ENCODE results near the gene ARSJ.

ARSJ gene

GRCh38 chr4:113878668-113879067 is 100.8 kb downstream of the ARSJ start:
- no peak for DNase-seq (ENCODE audit: extremely low read depth, low read depth)
- no peak overlapping the region for H3K4me3 ChIP-seq (replicated peaks; ENCODE audit: low read depth, low read length)
- TF ChIP-seq, protein P1, sequence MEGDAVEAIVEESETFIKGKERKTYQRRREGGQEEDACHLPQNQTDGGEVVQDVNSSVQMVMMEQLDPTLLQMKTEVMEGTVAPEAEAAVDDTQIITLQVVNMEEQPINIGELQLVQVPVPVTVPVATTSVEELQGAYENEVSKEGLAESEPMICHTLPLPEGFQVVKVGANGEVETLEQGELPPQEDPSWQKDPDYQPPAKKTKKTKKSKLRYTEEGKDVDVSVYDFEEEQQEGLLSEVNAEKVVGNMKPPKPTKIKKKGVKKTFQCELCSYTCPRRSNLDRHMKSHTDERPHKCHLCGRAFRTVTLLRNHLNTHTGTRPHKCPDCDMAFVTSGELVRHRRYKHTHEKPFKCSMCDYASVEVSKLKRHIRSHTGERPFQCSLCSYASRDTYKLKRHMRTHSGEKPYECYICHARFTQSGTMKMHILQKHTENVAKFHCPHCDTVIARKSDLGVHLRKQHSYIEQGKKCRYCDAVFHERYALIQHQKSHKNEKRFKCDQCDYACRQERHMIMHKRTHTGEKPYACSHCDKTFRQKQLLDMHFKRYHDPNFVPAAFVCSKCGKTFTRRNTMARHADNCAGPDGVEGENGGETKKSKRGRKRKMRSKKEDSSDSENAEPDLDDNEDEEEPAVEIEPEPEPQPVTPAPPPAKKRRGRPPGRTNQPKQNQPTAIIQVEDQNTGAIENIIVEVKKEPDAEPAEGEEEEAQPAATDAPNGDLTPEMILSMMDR (IDR thresholded peaks at IDR 0.05; ENCODE audit: low read depth, low read length, missing control alignments) = peak; percentile 51

DNA sequence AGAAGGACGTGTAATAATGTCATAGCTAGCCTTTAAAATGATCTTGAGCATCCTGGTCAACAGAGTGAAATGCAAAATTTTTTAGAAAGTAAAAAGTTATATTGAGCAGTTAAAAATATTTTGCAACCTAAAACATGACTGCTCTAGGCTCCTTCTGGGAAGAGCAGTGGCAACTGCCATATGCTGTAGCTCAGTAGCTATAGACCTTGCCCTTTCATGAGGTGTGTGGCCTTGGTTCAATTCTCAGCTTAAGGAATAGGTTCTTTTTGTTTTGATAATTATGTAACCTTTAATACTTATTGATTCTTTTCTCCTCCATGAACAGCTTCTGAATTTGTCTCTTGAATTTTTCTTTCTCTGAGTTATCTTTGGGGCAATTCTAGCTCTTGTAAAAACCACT is 105.0 kb downstream of the ARSJ start:
- TF ChIP-seq, protein P1 (IDR thresholded peaks at IDR 0.05; ENCODE audit: low read depth, low read length, missing control alignments) = no peak
- no peak overlapping the region for H3K4me3 ChIP-seq (replicated peaks; ENCODE audit: low read depth, low read length)
- DNase-seq (ENCODE audit: extremely low read depth, low read depth) = no peak

DNA sequence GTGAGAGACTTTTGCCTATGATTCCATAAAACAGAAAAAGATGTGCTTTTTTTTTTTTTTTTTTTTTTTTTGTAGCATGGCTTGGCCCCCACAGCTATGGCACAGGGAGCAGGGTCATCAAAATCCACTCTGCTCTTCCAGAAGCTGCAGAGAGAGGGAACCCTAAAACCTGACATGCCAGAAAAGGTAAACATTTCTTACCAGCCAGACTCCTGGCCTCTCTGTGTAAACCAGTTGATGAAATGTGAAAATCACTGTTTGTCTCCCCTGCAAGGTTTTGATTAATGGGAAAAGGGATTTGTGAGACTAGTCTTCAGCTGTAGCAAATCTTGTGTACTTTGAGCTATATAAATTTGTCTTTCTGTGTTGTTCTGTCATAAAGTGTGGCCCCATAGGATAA is 105.9 kb downstream of the ARSJ start:
- DNase-seq (ENCODE audit: extremely low read depth, low read depth) = no peak
- no peak overlapping the region for H3K4me3 ChIP-seq (replicated peaks; ENCODE audit: low read depth, low read length)
- TF ChIP-seq, protein P1 (IDR thresholded peaks at IDR 0.05; ENCODE audit: low read depth, low read length, missing control alignments) = no peak

GRCh38 chr4:113872426-113873260 is 106.8 kb downstream of the ARSJ start:
- no peak overlapping the region for H3K4me3 ChIP-seq (replicated peaks; ENCODE audit: low read depth, low read length)
- TF ChIP-seq, protein P1 (IDR thresholded peaks at IDR 0.05; ENCODE audit: low read depth, low read length, missing control alignments) = no peak
- no peak for DNase-seq (ENCODE audit: extremely low read depth, low read depth)

GRCh38 chr4:113871080-113871479 is 108.4 kb downstream of the ARSJ start:
- TF ChIP-seq, protein P1 (IDR thresholded peaks at IDR 0.05; ENCODE audit: low read depth, low read length, missing control alignments) = no peak
- H3K4me3 ChIP-seq (replicated peaks; ENCODE audit: low read depth, low read length) = no peak overlapping the region

GRCh38 chr4:113869743-113870375 is 109.6 kb downstream of the ARSJ start:
- TF ChIP-seq, protein P1 (IDR thresholded peaks at IDR 0.05; ENCODE audit: low read depth, low read length, missing control alignments) = no peak
- DNase-seq (ENCODE audit: extremely low read depth, low read depth) = no peak

More at GRCh38 chr4:113871080-113871479, 108.4 kb downstream of the ARSJ start:
- no peak for DNase-seq (ENCODE audit: extremely low read depth, low read depth)

More at GRCh38 chr4:113869743-113870375, 109.6 kb downstream of the ARSJ start:
- no peak overlapping the region for H3K4me3 ChIP-seq (replicated peaks; ENCODE audit: low read depth, low read length)

Measured in HFF-Myc (cell line).